Measurements from ENCODE around the gene AGMAT.

The AGMAT gene

DNA sequence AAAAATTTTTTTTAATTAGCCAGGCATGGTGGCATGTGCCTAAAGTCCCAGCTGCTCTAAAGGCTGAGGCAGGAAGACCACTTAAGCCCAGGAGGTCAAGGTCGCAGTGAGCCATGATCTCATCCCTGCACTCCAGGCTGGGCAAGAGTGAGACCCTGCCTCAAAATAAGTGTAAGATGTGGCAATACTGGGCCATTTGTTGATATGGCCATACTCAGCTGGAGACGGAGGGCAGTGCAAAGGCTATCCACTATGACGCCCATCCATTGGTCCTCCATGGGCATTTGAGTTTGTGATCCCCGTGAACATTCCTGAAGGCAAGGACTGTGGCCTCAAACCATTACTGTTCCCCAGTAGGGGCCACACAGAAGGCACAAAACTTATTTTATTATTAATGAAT lies 62.3 kb downstream of the AGMAT start:
- DNase-seq = no peak
